Prostate gland (tissue), 2 donors: Measurements from ENCODE around the gene PRRC2C. TPM values are rescaled to one million over a fixed set of nuclear protein-coding genes. Genes with fewer than 3 reads are reported as not detected.

Experiments
- DNase-seq: peaks from one replicate; pipeline ENCODE4 v3.0.0-alpha.2; 2019; ENCODE audit warnings: low spot score
- H3K27ac ChIP-seq, 2 donors: fragments of 200-600 bp; sonication (generic); 2 replicates each; pipeline ENCODE4 v1.5.1; 2017 to 2019
- H3K27me3 ChIP-seq: fragments of 200-600 bp; sonication (generic); replicated peaks from 2 replicates; pipeline ENCODE4 v1.5.1; 2019; ENCODE audit not compliant: insufficient read depth
- H3K36me3 ChIP-seq, 2 donors: fragments of 200-600 bp; sonication (generic); 1 replicate in 1 of 2; 2 replicates in 1 of 2; pipeline versions ENCODE4 v1.5.1 to v1.8.1; 2017 to 2019
- H3K4me1 ChIP-seq: fragments of 200-600 bp; sonication (generic); replicated peaks from 2 replicates; pipeline ENCODE4 v1.5.1; 2019
- H3K4me3 ChIP-seq, 2 donors: fragments of 200-600 bp; sonication (generic); 2 replicates each; pipeline ENCODE4 v1.5.1; 2017 to 2019
- H3K9me3 ChIP-seq: fragments of 200-600 bp; sonication (generic); 2 replicates; pipeline ENCODE4 v1.5.1; 2017
- CTCF ChIP-seq, 4 experiments: fragments of 200-600 bp in 2 of 4; fragments of 450-650 bp in 2 of 4; sonication (generic) in 2 of 4; IDR thresholded peaks; 1 replicate in 3 of 4; 2 replicates in 1 of 4; pipeline ENCODE4 v1.5.1; 2016 to 2019; ENCODE audit warnings: antibody characterized with exemption in 4 of 4, mild to moderate bottlenecking in 2 of 4, moderate library complexity in 2 of 4
- POLR2A ChIP-seq: fragments of 450-650 bp; IDR thresholded peaks from one replicate; pipeline ENCODE4 v1.6.1; 2016; ENCODE audit warnings: antibody characterized with exemption, mild to moderate bottlenecking
- POLR2AphosphoS5 ChIP-seq: sonication (generic); formaldehyde crosslinking; IDR thresholded peaks from one replicate; pipeline ENCODE4 v1.6.1; 2017; ENCODE audit warnings: antibody characterized with exemption
- WGBS: methylation state at CpG from one replicate; pipeline ENCODE4 v1.1.5; 2018; 5-methylcytosine and 5-hydroxymethylcytosine counted together
- intact Hi-C: fragments of 100-400 bp; cut with DNase I; formaldehyde crosslinking; loops from one replicate; pipeline ENCODE4 v1.14.2; 2022
- total RNA-seq, 2 donors: library from RNA; depleted of rRNA; stranded (reverse); fragments of >200 nt; gene quantifications; one replicate each; pipeline ENCODE4 v1.1.0, GENCODE V29; 2016

The PRRC2C gene
- total RNA-seq, 2 donors from 2014 or later: 70.1 to 115 TPM

GRCh38 chr1:171500304-171500703 is 15.0 kb downstream of the PRRC2C start:
- Histone ChIP-seq H3K36me3 (no peaks in the 10 kb centered on the region), H3K4me1 (no peaks in the 10 kb centered on the region), H3K27me3 (no peaks in the 10 kb centered on the region), H3K9me3 (no peaks in the 10 kb centered on the region), H3K27ac (no peak overlapping the region), H3K4me3 (no peak overlapping the region)
- intact Hi-C loops: no loop called here
- TF ChIP-seq POLR2A: no peak
- TF ChIP-seq CTCF (IDR thresholded peaks at IDR 0.05): no peak
- no peak for TF ChIP-seq POLR2AphosphoS5
- no peak for DNase-seq
- WGBS: 84% methylated on average over 3 of the region's 3 CpGs

DNA sequence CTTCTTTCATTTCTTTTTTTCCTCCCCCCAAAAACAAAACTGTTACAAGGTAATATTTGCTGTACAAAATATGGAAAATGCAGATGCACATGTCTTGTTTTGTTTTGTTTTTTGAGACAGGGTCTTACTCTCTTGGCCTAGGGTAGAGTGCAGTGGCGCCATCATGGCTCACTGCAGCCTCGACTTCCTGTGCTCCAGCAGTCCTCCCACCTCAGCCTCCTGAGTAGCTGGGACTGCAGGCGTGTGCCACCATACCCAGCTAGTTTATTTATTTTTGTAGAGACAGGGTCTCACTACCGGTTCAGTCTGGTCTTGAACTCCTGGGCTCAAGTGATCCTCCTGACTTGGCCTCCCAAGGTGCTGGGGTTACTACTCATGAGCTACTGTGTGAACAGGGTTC is 15.5 kb downstream of the PRRC2C start:
- 96% methylated on average over 4 of the region's 4 CpGs for WGBS
- intact Hi-C loops: no loop called here

GRCh38 chr1:171501305-171502024 is 16.1 kb downstream of the PRRC2C start:
- DNase-seq: no peak
- Histone ChIP-seq H3K4me1 (no peaks in the 10 kb centered on the region), H3K27me3 (no peaks in the 10 kb centered on the region), H3K36me3 (no peaks in the 10 kb centered on the region), H3K4me3 (no peak overlapping the region), H3K27ac (no peak overlapping the region), H3K9me3 (no peaks in the 10 kb centered on the region)
- TF ChIP-seq CTCF (IDR thresholded peaks at IDR 0.05) (no peak), POLR2AphosphoS5 (no peak), POLR2A (no peak)
- intact Hi-C loops: no loop called here

More for the DNA sequence above, 15.5 kb downstream of the PRRC2C start:
- TF ChIP-seq CTCF (IDR thresholded peaks at IDR 0.05) (no peak), POLR2A (no peak), POLR2AphosphoS5 (no peak)
- no peaks in the 10 kb centered on the region for H3K36me3 ChIP-seq
- no peaks in the 10 kb centered on the region for H3K9me3 ChIP-seq
- no peaks in the 10 kb centered on the region for H3K4me1 ChIP-seq
- no peak overlapping the region for H3K4me3 ChIP-seq
- H3K27me3 ChIP-seq: no peaks in the 10 kb centered on the region
- H3K27ac ChIP-seq: no peak overlapping the region
- DNase-seq: no peak

GRCh38 chr1:171506525-171507304 is 21.4 kb downstream of the PRRC2C start:
- intact Hi-C loops: no loop called here
- H3K4me1 ChIP-seq: no peaks in the 10 kb centered on the region
- H3K27me3 ChIP-seq: no peaks in the 10 kb centered on the region
- H3K9me3 ChIP-seq: no peaks in the 10 kb centered on the region
- no peak for DNase-seq
- H3K27ac ChIP-seq: no peak overlapping the region
- H3K4me3 ChIP-seq: no peak overlapping the region
- no peaks in the 10 kb centered on the region for H3K36me3 ChIP-seq
- no peak for TF ChIP-seq CTCF (IDR thresholded peaks at IDR 0.05)
- no peak for TF ChIP-seq POLR2AphosphoS5
- TF ChIP-seq POLR2A: no peak
- 46% methylated on average over 1 of the region's 1 CpG for WGBS
